Endothelial cell of umbilical vein (primary cell): ENCODE measurements around the gene MB21D2. TPM values are rescaled to one million over a fixed set of nuclear protein-coding genes. Genes with fewer than 3 reads are reported as not detected.

Experiments used
- BruUV-seq: library from RNA; stranded (reverse); fragments of 400-500 nt; replicated peaks from 2 replicates; lab custom pipeline; 2021; lab: Mats Ljungman, UMichigan
- CTCF ChIA-PET: fragments of 300-600, 350-600 bp; sonication (Branson Sonifier 250); formaldehyde crosslinking; loops from one replicate; lab custom pipeline; 2021; ENCODE audit warnings: antibody characterized with exemption, inconsistent platforms; lab: Charles Lee
- POLR2A ChIA-PET: fragments of 300-600, 350-600 bp; sonication (Branson Sonifier 250); formaldehyde crosslinking; loops from one replicate; lab custom pipeline; 2021; ENCODE audit warnings: antibody characterized with exemption, inconsistent platforms; lab: Charles Lee
- DNase-seq: peaks from one replicate; pipeline ENCODE4 v3.0.0-alpha.2; 2011; ENCODE audit warnings: low read depth, low spot score
- FAIRE-seq: peaks from 2 replicates; lab custom pipeline; 2011; peaks lifted over from hg19 to GRCh38; lab: Jason Lieb, UNC
- H2AFZ ChIP-seq: 2 replicates; pipeline ENCODE4 v1.6.0; 2012; ENCODE audit warnings: low read depth, low read length, control low read depth, inconsistent platforms
- H3K27ac ChIP-seq: 2 replicates; pipeline ENCODE4 v1.5.1; 2011; ENCODE audit warnings: low read depth, mild to moderate bottlenecking, control low read depth, low read length, moderate library complexity; ENCODE audit not compliant: insufficient read depth
- H3K27me3 ChIP-seq, 2 experiments: 2 replicates each; pipeline versions ENCODE4 v1.6.0 to v1.6.1; 2011; ENCODE audit warnings: low read length in 2 of 2, mixed read lengths in 1 of 2; ENCODE audit not compliant: control insufficient read depth in 2 of 2, insufficient read depth in 2 of 2
- H3K36me3 ChIP-seq, 2 experiments: 2 replicates in 1 of 2; 3 replicates in 1 of 2; pipeline ENCODE4 v1.5.1; 2011; ENCODE audit warnings: low read length in 2 of 2, mild to moderate bottlenecking in 1 of 2, moderate library complexity in 1 of 2; ENCODE audit not compliant: control insufficient read depth in 2 of 2, insufficient read depth in 2 of 2; ENCODE audit errors: extremely low read depth in 1 of 2
- H3K4me1 ChIP-seq: 3 replicates; pipeline ENCODE4 v1.5.1; 2011; ENCODE audit warnings: mild to moderate bottlenecking, low read length; ENCODE audit not compliant: control insufficient read depth, insufficient read depth; ENCODE audit errors: extremely low read depth
- H3K4me2 ChIP-seq: 2 replicates; pipeline ENCODE4 v1.6.1; 2011; ENCODE audit warnings: low read length, control low read depth, mixed read lengths; ENCODE audit not compliant: insufficient read depth
- H3K4me3 ChIP-seq, 3 experiments: fragments of 200-600 bp in 1 of 3; sonication (generic), shearing (Covaris generic) in 1 of 3; replicated peaks in 1 of 3; 2 replicates each; pipeline ENCODE4 v1.5.1; 2011 to 2016; ENCODE audit warnings: control low read depth in 3 of 3, low read length in 3 of 3, mild to moderate bottlenecking in 2 of 3, inconsistent platforms in 1 of 3, low read depth in 1 of 3, moderate library complexity in 1 of 3; ENCODE audit not compliant: insufficient read depth in 1 of 3
- H3K79me2 ChIP-seq: 2 replicates; pipeline ENCODE4 v1.6.0; 2012; ENCODE audit warnings: low read length, inconsistent platforms; ENCODE audit not compliant: control insufficient read depth, insufficient read depth
- H3K9ac ChIP-seq: replicated peaks from 2 replicates; pipeline ENCODE3; 2011; ENCODE audit warnings: low read length, control low read depth; ENCODE audit not compliant: insufficient read depth; ENCODE audit errors: extremely low read depth
- H3K9me1 ChIP-seq: replicated peaks from 3 replicates; pipeline ENCODE4 v1.6.0; 2011; ENCODE audit warnings: mild to moderate bottlenecking, low read length; ENCODE audit not compliant: control insufficient read depth, insufficient read depth; ENCODE audit errors: extremely low read depth
- H3K9me3 ChIP-seq: replicated peaks from 2 replicates; pipeline ENCODE4 v1.5.1; 2012; ENCODE audit warnings: low read length, inconsistent platforms; ENCODE audit not compliant: control insufficient read depth, insufficient read depth
- H4K20me1 ChIP-seq: replicated peaks from 2 replicates; pipeline ENCODE3; 2011; ENCODE audit warnings: mild to moderate bottlenecking, low read length; ENCODE audit not compliant: control insufficient read depth, insufficient read depth; ENCODE audit errors: extremely low read depth
- CTCF ChIP-seq, 2 donors: IDR thresholded peaks; 1 replicate in 1 of 2; 2 replicates in 1 of 2; pipeline ENCODE4 v1.5.1; 2011; ENCODE audit warnings: low read length in 2 of 2, mild to moderate bottlenecking in 2 of 2, moderate library complexity in 2 of 2, control low read depth in 1 of 2, inconsistent platforms in 1 of 2, low read depth in 1 of 2; ENCODE audit not compliant: insufficient read depth in 1 of 2; ENCODE audit errors: extremely low read depth in 1 of 2
- EZH2 ChIP-seq: IDR thresholded peaks from 2 replicates; pipeline ENCODE4 v1.6.1; 2012; ENCODE audit warnings: borderline replicate concordance, low read depth, mild to moderate bottlenecking, moderate library complexity, low read length, inconsistent platforms; ENCODE audit not compliant: severe bottlenecking
- FOS ChIP-seq: IDR thresholded peaks from 2 replicates; pipeline ENCODE4 v1.6.1; 2011; ENCODE audit warnings: mild to moderate bottlenecking, low read length, moderate library complexity, borderline replicate concordance; ENCODE audit not compliant: insufficient read depth
- GATA2 ChIP-seq: IDR thresholded peaks from 2 replicates; pipeline ENCODE4 v1.7.0; 2011; ENCODE audit warnings: low read depth, mild to moderate bottlenecking, moderate library complexity, mixed read lengths, low read length; ENCODE audit not compliant: insufficient read length, insufficient read depth
- JUN ChIP-seq: IDR thresholded peaks from 2 replicates; pipeline ENCODE4 v1.6.1; 2011; ENCODE audit warnings: borderline replicate concordance, low read depth; ENCODE audit not compliant: insufficient read length, insufficient read depth
- MAX ChIP-seq: IDR thresholded peaks from 2 replicates; pipeline ENCODE4 v1.6.1; 2011; ENCODE audit not compliant: insufficient read depth, insufficient read length
- MYC ChIP-seq: IDR thresholded peaks from one replicate; pipeline ENCODE4 v1.6.1; 2011; ENCODE audit warnings: mild to moderate bottlenecking, low read depth, low read length
- POLR2AphosphoS5 ChIP-seq: IDR thresholded peaks from 2 replicates; pipeline ENCODE4 v1.6.1; 2012; ENCODE audit warnings: low read depth, mild to moderate bottlenecking, control low read depth, low read length, moderate library complexity; ENCODE audit not compliant: insufficient read depth
- dilution Hi-C: fragments of 300-500 bp; cut with MboI; formaldehyde crosslinking; loops from one replicate; pipeline ENCODE4 v1.15.0; 2019; ENCODE audit warnings: low sequenced_read_pairs; ENCODE audit not compliant: extremely low pct_ligation_motif_present
- intact Hi-C: fragments of 100-400 bp; cut with micrococcal nuclease; formaldehyde crosslinking; loops from one replicate; pipeline ENCODE4 v1.10.0; 2022
- polyA plus RNA-seq, 4 experiments: library from polyadenylated mRNA; depleted of rRNA in 3 of 4; stranded (reverse) in 3 of 4; unstranded in 1 of 4; fragments of >200 nt; gene quantifications; 2 replicates each; pipeline versions ENCODE4 v1.2.1 to v1.2.3, GENCODE V29; 2011 to 2012; ENCODE audit warnings: missing spikeins in 1 of 4
- total RNA-seq: library from RNA; stranded (reverse); gene quantifications from 2 replicates; pipeline ENCODE4 v1.2.3, GENCODE V29; 2021

The MB21D2 gene
- total and polyA plus RNA-seq, 2 donors (not counting 3 experiments of a cell fraction or from before 2014, with no cell fraction given) = 6.7 to 7.4 TPM

DNA sequence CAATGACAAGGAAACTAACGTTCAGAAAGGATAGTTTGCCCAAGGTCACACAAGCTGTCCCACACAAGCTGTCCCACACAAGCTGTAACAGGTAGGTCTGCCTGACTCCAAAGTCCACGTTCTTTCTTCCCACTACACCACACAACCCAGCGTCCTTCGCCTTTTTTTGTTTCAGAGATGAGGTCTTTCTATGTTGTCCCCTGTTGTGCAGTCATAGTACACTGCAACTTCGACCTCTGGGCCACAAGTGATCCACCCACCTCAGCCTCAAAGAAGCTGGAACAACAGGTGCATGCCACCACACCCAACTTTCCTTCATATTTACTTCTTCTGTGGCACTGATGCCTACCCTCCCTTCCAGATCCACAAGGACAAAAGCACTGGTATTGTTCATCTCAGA, 21.4 kb downstream of the MB21D2 start:
- ChIA-PET POLR2A (no interaction called here), CTCF (no interaction called here)
- Histone ChIP-seq H3K4me1 (peaks cover 10% of the 10 kb centered on the region), H3K9me1 (no peaks in the 10 kb centered on the region), H3K27ac (no peak overlapping the region), H3K79me2 (peaks cover 8% of the 10 kb centered on the region), H3K4me3 (no peak overlapping the region), H3K27me3 (no peaks in the 10 kb centered on the region), H3K4me2 (no peak overlapping the region), H3K36me3 (no peaks in the 10 kb centered on the region), H2AFZ (no peak overlapping the region), H3K9ac (no peak overlapping the region), H4K20me1 (no peaks in the 10 kb centered on the region), H3K9me3 (no peaks in the 10 kb centered on the region)
- intact Hi-C loops = no loop called here
- no TSS peak for BruUV-seq
- TF ChIP-seq JUN = no peak
- TF ChIP-seq CTCF (IDR thresholded peaks at IDR 0.05; ENCODE audit: extremely low read depth in 1 of 2, insufficient read depth in 1 of 2, low read depth in 1 of 2, low read length in 2 of 2) = no peak
- TF ChIP-seq MYC = no peak
- no peak for TF ChIP-seq FOS
- no peak for TF ChIP-seq EZH2
- no peak for TF ChIP-seq POLR2AphosphoS5
- TF ChIP-seq GATA2 = no peak
- no peak for TF ChIP-seq MAX
- FAIRE-seq = no peak
- DNase-seq = no peak
- dilution Hi-C loops = no loop called here
